IMR-90 (cell line): ENCODE data around the gene PRKN. TPM values are rescaled to one million over a fixed set of nuclear protein-coding genes. Genes with fewer than 3 reads are reported as not detected.

Experiments
- ATAC-seq: fragments of 200-7000 bp; cut with Tn5 transposase; 2 replicates; pipeline ENCODE4 v1.9.1; 2020; ENCODE audit warnings: low read depth, mild to moderate bottlenecking, moderate library complexity
- BruUV-seq: library from RNA; stranded (reverse); fragments of 400-500 nt; replicated peaks from 2 replicates; lab custom pipeline; 2021; lab: Mats Ljungman, UMichigan
- CTCF ChIA-PET: fragments of 300-600 bp; formaldehyde crosslinking; extraction: SDS; loops from one replicate; lab custom pipeline; 2021; ENCODE audit warnings: antibody characterized with exemption; lab: Yijun Ruan, JAX
- POLR2A ChIA-PET: fragments of 300-600 bp; sonication (Branson Sonifier 250); formaldehyde crosslinking; loops from one replicate; lab custom pipeline; 2022; ENCODE audit warnings: antibody characterized with exemption; ENCODE audit not compliant: unreplicated experiment; lab: Charles Lee
- DNase-seq: peaks from one replicate; pipeline ENCODE4 v3.0.0; 2013
- H2AFZ ChIP-seq: replicated peaks from 2 replicates; pipeline ENCODE3; 2013; ENCODE audit warnings: low read length, mild to moderate bottlenecking; ENCODE audit not compliant: poor library complexity
- H2AK5ac ChIP-seq: 2 replicates; pipeline ENCODE4 v1.6.1; 2013; ENCODE audit warnings: low read depth, low read length, inconsistent platforms
- H2AK9ac ChIP-seq: replicated peaks from 2 replicates; pipeline ENCODE3; 2013; ENCODE audit warnings: mild to moderate bottlenecking, low read depth, low read length, moderate library complexity; ENCODE audit not compliant: poor library complexity
- H2BK120ac ChIP-seq: 2 replicates; pipeline ENCODE4 v1.6.1; 2013; ENCODE audit warnings: low read depth, low read length, inconsistent platforms
- H2BK15ac ChIP-seq: 3 replicates; pipeline ENCODE4 v1.6.1; 2013; ENCODE audit warnings: low read depth, low read length, inconsistent platforms
- H2BK20ac ChIP-seq: 2 replicates; pipeline ENCODE4 v1.6.1; 2013; ENCODE audit warnings: low read depth, mild to moderate bottlenecking, inconsistent platforms, low read length, moderate library complexity
- H2BK5ac ChIP-seq: 2 replicates; pipeline ENCODE4 v1.6.1; 2013; ENCODE audit warnings: mild to moderate bottlenecking, low read depth, low read length, inconsistent platforms; ENCODE audit not compliant: poor library complexity, severe bottlenecking
- H3K14ac ChIP-seq: replicated peaks from 2 replicates; pipeline ENCODE4 v1.6.1; 2013; ENCODE audit warnings: low read depth, low read length, inconsistent platforms
- H3K18ac ChIP-seq: 2 replicates; pipeline ENCODE4 v1.6.1; 2013; ENCODE audit warnings: low read depth, low read length, control low read depth
- H3K23ac ChIP-seq: 2 replicates; pipeline ENCODE4 v1.6.1; 2013; ENCODE audit warnings: low read depth, low read length, inconsistent platforms
- H3K27ac ChIP-seq: 2 replicates; pipeline ENCODE4 v1.5.1; 2013; ENCODE audit warnings: mild to moderate bottlenecking, control low read depth, low read length; ENCODE audit not compliant: insufficient read depth
- H3K27me3 ChIP-seq: 2 replicates; pipeline ENCODE4 v1.6.1; 2013; ENCODE audit warnings: low read length; ENCODE audit not compliant: control insufficient read depth, insufficient read depth
- H3K36me3 ChIP-seq: 2 replicates; pipeline ENCODE4 v1.6.1; 2013; ENCODE audit warnings: low read length, mixed read lengths; ENCODE audit not compliant: control insufficient read depth, insufficient read depth
- H3K4ac ChIP-seq: 2 replicates; pipeline ENCODE4 v1.6.1; 2013; ENCODE audit warnings: low read depth, low read length, inconsistent platforms
- H3K4me1 ChIP-seq: 2 replicates; pipeline ENCODE4 v1.6.1; 2013; ENCODE audit warnings: low read length, mixed read lengths; ENCODE audit not compliant: control insufficient read depth, insufficient read depth
- H3K4me2 ChIP-seq: 2 replicates; pipeline ENCODE4 v1.6.1; 2013; ENCODE audit warnings: low read depth, mild to moderate bottlenecking, control low read depth, low read length, moderate library complexity
- H3K4me3 ChIP-seq: 2 replicates; pipeline ENCODE4 v1.5.1; 2013; ENCODE audit warnings: low read depth, mild to moderate bottlenecking, control low read depth, low read length, moderate library complexity; ENCODE audit not compliant: insufficient read depth
- H3K56ac ChIP-seq: 2 replicates; pipeline ENCODE4 v1.6.1; 2013; ENCODE audit warnings: low read length, inconsistent platforms; ENCODE audit not compliant: insufficient read depth; ENCODE audit errors: extremely low read depth
- H3K79me1 ChIP-seq, 2 experiments: 2 replicates each; pipeline ENCODE4 v1.6.1; 2013; ENCODE audit warnings: low read length in 2 of 2, inconsistent platforms in 1 of 2, low read depth in 1 of 2
- H3K9ac ChIP-seq: 2 replicates; pipeline ENCODE4 v1.6.1; 2013; ENCODE audit warnings: low read depth, low read length, control low read depth
- H3K9me1 ChIP-seq: 2 replicates; pipeline ENCODE4 v1.6.1; 2013; ENCODE audit warnings: low read length, inconsistent platforms; ENCODE audit not compliant: insufficient read depth
- H3K9me3 ChIP-seq: 2 replicates; pipeline ENCODE4 v1.6.1; 2013; ENCODE audit warnings: low read length; ENCODE audit not compliant: control insufficient read depth, insufficient read depth
- H4K20me1 ChIP-seq: 2 replicates; pipeline ENCODE4 v1.6.1; 2013; ENCODE audit warnings: low read length, inconsistent platforms; ENCODE audit not compliant: insufficient read depth
- H4K5ac ChIP-seq: 2 replicates; pipeline ENCODE4 v1.6.1; 2013; ENCODE audit warnings: mild to moderate bottlenecking, low read depth, low read length, control low read depth
- H4K8ac ChIP-seq, 2 experiments: 2 replicates each; pipeline ENCODE4 v1.6.1; 2013; ENCODE audit warnings: low read depth in 2 of 2, low read length in 2 of 2, control low read depth in 1 of 2, inconsistent platforms in 1 of 2
- H4K91ac ChIP-seq: 2 replicates; pipeline ENCODE4 v1.6.1; 2013; ENCODE audit warnings: low read depth, low read length, inconsistent platforms; ENCODE audit not compliant: insufficient read depth
- MAFK ChIP-seq: IDR thresholded peaks from 2 replicates; pipeline ENCODE4 v1.6.1; 2012; ENCODE audit warnings: low read depth, low read length, improper control_type of control experiment
- NFE2L2 ChIP-seq: fragments of 150-350 bp; IDR thresholded peaks from 2 replicates; pipeline ENCODE4 v1.6.1; 2016; ENCODE audit warnings: low read depth, mild to moderate bottlenecking, low read length
- WGBS, 2 experiments: methylation state at CpG; one replicate each; pipeline versions ENCODE4 v1.1.5 to v1.1.7; 2013; ENCODE audit warnings: missing lambda C conversion rate in 2 of 2; ENCODE audit not compliant: insufficient read length in 1 of 2; ENCODE audit errors: extremely low coverage in 2 of 2; 5-methylcytosine and 5-hydroxymethylcytosine counted together
- dilution Hi-C: fragments of 300-500 bp; cut with HindIII; formaldehyde crosslinking; loops from one replicate; pipeline ENCODE4 v1.14.3; 2018; ENCODE audit warnings: low sequenced_read_pairs; ENCODE audit not compliant: unreplicated experiment
- in situ Hi-C: fragments of 300-500 bp; cut with MboI; formaldehyde crosslinking; loops from 3 replicates; pipeline ENCODE4 v1.14.3; 2019; ENCODE audit warnings: low sequenced_read_pairs, inconsistent platforms, mixed read lengths
- intact Hi-C: fragments of 100-400 bp; cut with micrococcal nuclease; formaldehyde crosslinking; loops from 2 replicates; pipeline ENCODE4 v1.10.0; 2022
- polyA plus RNA-seq, 3 experiments: library from polyadenylated mRNA; depleted of rRNA; stranded (reverse); fragments of >200 nt; gene quantifications; 2 replicates each; pipeline ENCODE4 v1.2.3, GENCODE V29; 2012; ENCODE audit warnings: low replicate concordance in 1 of 3
- total RNA-seq: library from RNA; depleted of rRNA; stranded (reverse); fragments of >200 nt; gene quantifications from 2 replicates; pipeline ENCODE4 v1.2.3, GENCODE V29; 2012

Gene PRKN
- total and polyA plus RNA-seq, 2 of the 4 experiments (the other 2 are of a cell fraction): 0.15 to 0.18 TPM

- TF ChIP-seq MAFK (peak; percentile 65; the same call in 1 of the 2 replicates), NFE2L2 (no peak)
- no peaks in the 10 kb centered on the region for H3K9me1 ChIP-seq
- no peak overlapping the region for H3K4ac ChIP-seq
- ATAC-seq (no peak), DNase-seq (no peak)
- no peak overlapping the region for H3K27ac ChIP-seq
- H2AK5ac ChIP-seq: no peak overlapping the region
- H3K18ac ChIP-seq: no peak overlapping the region
- no peak overlapping the region for H2BK5ac ChIP-seq
- H3K14ac ChIP-seq: no peak overlapping the region
- no peaks in the 10 kb centered on the region for H3K79me1 ChIP-seq
- CTCF ChIA-PET: no interaction called here
- H2BK20ac ChIP-seq: no peak overlapping the region
- no peak overlapping the region for H3K23ac ChIP-seq
- POLR2A ChIA-PET: no interaction called here
- in situ Hi-C loops: no loop called here
- H2AK9ac ChIP-seq: no peak overlapping the region
- H3K9ac ChIP-seq: no peak overlapping the region
- no peaks in the 10 kb centered on the region for H3K27me3 ChIP-seq
- no peak overlapping the region for H3K56ac ChIP-seq
- no peak overlapping the region for H4K91ac ChIP-seq
- H4K8ac ChIP-seq: no peak overlapping the region
- H2BK15ac ChIP-seq: no peak overlapping the region
- H2BK120ac ChIP-seq: no peak overlapping the region
- 56% methylated on average over 4 of the region's 6 CpGs; no CpG with 5 or more reads in 1 of the 2 experiments for WGBS, 2 experiments
- no TSS peak for BruUV-seq
- intact Hi-C loops: no loop called here
- no peaks in the 10 kb centered on the region for H3K4me1 ChIP-seq
- no peaks in the 10 kb centered on the region for H4K20me1 ChIP-seq
- dilution Hi-C loops: no loop called here
- H3K4me3 ChIP-seq: no peak overlapping the region
- H4K5ac ChIP-seq: no peak overlapping the region
- H3K4me2 ChIP-seq: no peak overlapping the region
- no peaks in the 10 kb centered on the region for H3K36me3 ChIP-seq
- no peak overlapping the region for H2AFZ ChIP-seq
- peaks cover 21% of the 10 kb centered on the region for H3K9me3 ChIP-seq
Observed at GRCh38 chr6:162301128-162301527, 426.4 kb downstream of the PRKN start.
